ENCODE data around the gene SERPINE3.

DNA sequence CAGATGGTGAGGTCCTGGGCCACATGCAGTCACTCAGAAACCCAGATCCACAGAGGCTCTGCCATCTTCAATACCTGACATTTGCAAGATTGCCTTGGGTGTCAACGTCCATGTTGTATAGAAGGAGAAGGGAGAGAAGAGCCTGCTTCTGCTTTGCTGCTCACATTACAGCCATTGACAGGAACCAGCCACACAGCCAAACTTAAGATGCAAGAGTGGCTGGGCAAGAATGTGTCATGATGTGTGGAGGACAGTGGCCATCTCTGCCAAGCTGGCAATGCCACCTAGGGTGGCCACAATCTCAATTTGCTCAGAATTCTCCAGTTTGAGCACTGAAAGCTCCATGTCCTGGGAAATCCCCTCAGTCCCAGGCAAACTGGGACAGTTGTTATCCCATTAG is 25.9 kb upstream of the SERPINE3 start:
- TF ChIP-seq TAF1 (IDR thresholded peaks at IDR 0.05; ENCODE audit: borderline replicate concordance, insufficient read depth, low read length) (no peak), POLR2AphosphoS5 (IDR thresholded peaks at IDR 0.05; ENCODE audit: low read depth, low read length) (no peak), SIN3A (IDR thresholded peaks at IDR 0.05; ENCODE audit: borderline replicate concordance, insufficient read depth, low read length) (no peak), FOXP2 (optimal IDR thresholded peaks at IDR 0.05; ENCODE audit: borderline replicate concordance, extremely low read depth, extremely low read length, insufficient read depth) (no peak)
- TF ChIP-seq, protein P1, sequence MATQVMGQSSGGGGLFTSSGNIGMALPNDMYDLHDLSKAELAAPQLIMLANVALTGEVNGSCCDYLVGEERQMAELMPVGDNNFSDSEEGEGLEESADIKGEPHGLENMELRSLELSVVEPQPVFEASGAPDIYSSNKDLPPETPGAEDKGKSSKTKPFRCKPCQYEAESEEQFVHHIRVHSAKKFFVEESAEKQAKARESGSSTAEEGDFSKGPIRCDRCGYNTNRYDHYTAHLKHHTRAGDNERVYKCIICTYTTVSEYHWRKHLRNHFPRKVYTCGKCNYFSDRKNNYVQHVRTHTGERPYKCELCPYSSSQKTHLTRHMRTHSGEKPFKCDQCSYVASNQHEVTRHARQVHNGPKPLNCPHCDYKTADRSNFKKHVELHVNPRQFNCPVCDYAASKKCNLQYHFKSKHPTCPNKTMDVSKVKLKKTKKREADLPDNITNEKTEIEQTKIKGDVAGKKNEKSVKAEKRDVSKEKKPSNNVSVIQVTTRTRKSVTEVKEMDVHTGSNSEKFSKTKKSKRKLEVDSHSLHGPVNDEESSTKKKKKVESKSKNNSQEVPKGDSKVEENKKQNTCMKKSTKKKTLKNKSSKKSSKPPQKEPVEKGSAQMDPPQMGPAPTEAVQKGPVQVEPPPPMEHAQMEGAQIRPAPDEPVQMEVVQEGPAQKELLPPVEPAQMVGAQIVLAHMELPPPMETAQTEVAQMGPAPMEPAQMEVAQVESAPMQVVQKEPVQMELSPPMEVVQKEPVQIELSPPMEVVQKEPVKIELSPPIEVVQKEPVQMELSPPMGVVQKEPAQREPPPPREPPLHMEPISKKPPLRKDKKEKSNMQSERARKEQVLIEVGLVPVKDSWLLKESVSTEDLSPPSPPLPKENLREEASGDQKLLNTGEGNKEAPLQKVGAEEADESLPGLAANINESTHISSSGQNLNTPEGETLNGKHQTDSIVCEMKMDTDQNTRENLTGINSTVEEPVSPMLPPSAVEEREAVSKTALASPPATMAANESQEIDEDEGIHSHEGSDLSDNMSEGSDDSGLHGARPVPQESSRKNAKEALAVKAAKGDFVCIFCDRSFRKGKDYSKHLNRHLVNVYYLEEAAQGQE (IDR thresholded peaks at IDR 0.05; ENCODE audit: insufficient read depth in 1 of 2, low read depth in 2 of 2, low read length in 2 of 2) = no peak
